ENCODE data around the gene TSC22D1. TPM values are rescaled to one million over a fixed set of nuclear protein-coding genes. Genes with fewer than 3 reads are reported as not detected.

TSC22D1 gene
- total and polyA plus RNA-seq, 2 of the 4 experiments (the other 2 are of a cell fraction), result 30.8 to 42.2 TPM

- H3K27me3 ChIP-seq (ENCODE audit: control insufficient read depth, insufficient read depth, low read length), result no peaks in the 10 kb centered on the region
- peak overlapping the region; percentile 91 for H3K27ac ChIP-seq (ENCODE audit: insufficient read depth, low read length)
- TF ChIP-seq BHLHE40 (IDR thresholded peaks at IDR 0.05; ENCODE audit: low read depth, low read length) (no peak), RCOR1 (IDR thresholded peaks at IDR 0.05; ENCODE audit: insufficient replicate concordance, low read length) (no peak), FOS (IDR thresholded peaks at IDR 0.05; ENCODE audit: low read depth, low read length) (no peak), RAD21 (IDR thresholded peaks at IDR 0.05; ENCODE audit: low read length) (no peak), POLR2A (IDR thresholded peaks at IDR 0.05; ENCODE audit: low read depth, low read length) (no peak; the same call in 1 of the 2 replicates), ELK1 (IDR thresholded peaks at IDR 0.05; ENCODE audit: borderline replicate concordance, low read depth, low read length) (no peak), SMC3 (IDR thresholded peaks at IDR 0.05; ENCODE audit: low read depth, low read length) (no peak)
- peak overlapping the region; percentile 59 to 60; a peak in 2 of 4 replicates for H4K8ac ChIP-seq (ENCODE audit: low read depth in 2 of 2, low read length in 2 of 2)
- H3K4me2 ChIP-seq (ENCODE audit: low read depth, low read length), result peak overlapping the region; percentile 94
- peak overlapping the region; percentile 68 for H2BK120ac ChIP-seq (ENCODE audit: low read depth, low read length)
- POLR2A ChIA-PET (ENCODE audit: unreplicated experiment), result no interaction called here
- H4K91ac ChIP-seq (ENCODE audit: insufficient read depth, low read depth, low read length), result peak overlapping the region; percentile 69; the same call in 1 of the 2 replicates
- H3K9me1 ChIP-seq (ENCODE audit: insufficient read depth, low read length), result peaks cover 23% of the 10 kb centered on the region
- BruUV-seq (replicated peaks), result no TSS peak
- H3K23ac ChIP-seq (ENCODE audit: low read depth, low read length), result peak overlapping the region; percentile 87
- peak overlapping the region; percentile 53 for H3K56ac ChIP-seq (ENCODE audit: extremely low read depth, insufficient read depth, low read length)
- H2BK20ac ChIP-seq (ENCODE audit: low read depth, low read length), result 0 out of 2 replicates have a peak overlapping the region, but pooled peaks have one; percentile 20
- H3K14ac ChIP-seq (replicated peaks; ENCODE audit: low read depth, low read length), result peak overlapping the region; percentile 81
- peak overlapping the region; percentile 7; the same call in 1 of the 3 replicates for H2BK15ac ChIP-seq (ENCODE audit: low read depth, low read length)
- dilution Hi-C loops (cut with HindIII; ENCODE audit: low sequenced_read_pairs, unreplicated experiment), result no loop called here
- peaks cover 35% of the 10 kb centered on the region for H4K20me1 ChIP-seq (ENCODE audit: insufficient read depth, low read length)
- peak overlapping the region; percentile 83 for H3K4ac ChIP-seq (ENCODE audit: low read depth, low read length)
- peak overlapping the region; percentile 43; the same call in 1 of the 2 replicates for H2AK5ac ChIP-seq (ENCODE audit: low read depth, low read length)
- peak overlapping the region; percentile 92 for H2AFZ ChIP-seq (replicated peaks; ENCODE audit: low read length, poor library complexity)
- CTCF ChIA-PET, result no interaction called here
- no peaks in the 10 kb centered on the region for H3K9me3 ChIP-seq (ENCODE audit: control insufficient read depth, insufficient read depth, low read length)
- H3K79me1 ChIP-seq (ENCODE audit: low read depth in 1 of 2, low read length in 2 of 2), result peaks cover 24 to 39% of the 10 kb centered on the region in 2 experiments
- intact Hi-C loops (cut with micrococcal nuclease), result loop anchor here (1.0 to 5.0 kb wide), 6 partner anchors 136 to 396 kb away; no protein-coding TSS in a partner anchor
- peak; percentile 5 for ATAC-seq (ENCODE audit: low read depth)
- peaks cover 11% of the 10 kb centered on the region for H3K36me3 ChIP-seq (ENCODE audit: control insufficient read depth, insufficient read depth, low read length)
- in situ Hi-C loops (cut with MboI; ENCODE audit: low sequenced_read_pairs), result no loop called here
- peak overlapping the region; percentile 25; the same call in 1 of the 2 replicates for H4K5ac ChIP-seq (ENCODE audit: low read depth, low read length)
- peak overlapping the region; percentile 50 for H3K18ac ChIP-seq (ENCODE audit: low read depth, low read length)
- H2BK5ac ChIP-seq (ENCODE audit: low read depth, low read length, poor library complexity, severe bottlenecking), result peak overlapping the region; percentile 84
- no peak for DNase-seq
- H3K9ac ChIP-seq (ENCODE audit: low read depth, low read length), result peak overlapping the region; percentile 87
- 0% methylated on average over 18 of the region's 111 CpGs; no CpG with 5 or more reads in 1 of the 2 experiments for WGBS, 2 experiments (ENCODE audit: extremely low coverage in 2 of 2, insufficient read length in 1 of 2)
- H3K4me1 ChIP-seq (ENCODE audit: control insufficient read depth, insufficient read depth, low read length), result peaks cover 24% of the 10 kb centered on the region
- peak overlapping the region; percentile 90 for H2AK9ac ChIP-seq (replicated peaks; ENCODE audit: low read depth, low read length, poor library complexity)
- peak overlapping the region; percentile 80 for H3K4me3 ChIP-seq (ENCODE audit: insufficient read depth, low read depth, low read length)
These were observed 463 bp upstream of the TSC22D1 start for GRCh38 chr13:44576351-44577235.

All from IMR-90 (cell line).